RWPE1 (cell line): ENCODE results near the gene TSR3.

Experiments
- CTCF ChIA-PET: fragments of 350-600 bp; sonication (Branson Sonifier 250); formaldehyde crosslinking; extraction: SDS; loops from one replicate; lab custom pipeline; 2021; lab: Yijun Ruan, JAX
- POLR2A ChIA-PET: fragments of 400-600 bp; formaldehyde crosslinking; extraction: SDS; loops from one replicate; lab custom pipeline; 2020; ENCODE audit warnings: antibody characterized with exemption; ENCODE audit not compliant: low non-redundant PET; lab: Yijun Ruan, JAX
- DNase-seq: peaks from one replicate; pipeline ENCODE4 v3.0.0; 2012; ENCODE audit warnings: low spot score
- H3K27ac ChIP-seq: fragments of 450-650 bp; 2 replicates; pipeline ENCODE4 v1.5.1; 2017
- TF ChIP-seq, protein P1 (sequence below): fragments of 450-650 bp; conservative IDR thresholded peaks from 2 replicates; pipeline ENCODE4 v1.5.1; 2017; ENCODE audit warnings: low read depth, mild to moderate bottlenecking

The TSR3 gene

GRCh38 chr16:1312903-1313302 is 38.8 kb downstream of the TSR3 start:
- TF ChIP-seq, protein P1, sequence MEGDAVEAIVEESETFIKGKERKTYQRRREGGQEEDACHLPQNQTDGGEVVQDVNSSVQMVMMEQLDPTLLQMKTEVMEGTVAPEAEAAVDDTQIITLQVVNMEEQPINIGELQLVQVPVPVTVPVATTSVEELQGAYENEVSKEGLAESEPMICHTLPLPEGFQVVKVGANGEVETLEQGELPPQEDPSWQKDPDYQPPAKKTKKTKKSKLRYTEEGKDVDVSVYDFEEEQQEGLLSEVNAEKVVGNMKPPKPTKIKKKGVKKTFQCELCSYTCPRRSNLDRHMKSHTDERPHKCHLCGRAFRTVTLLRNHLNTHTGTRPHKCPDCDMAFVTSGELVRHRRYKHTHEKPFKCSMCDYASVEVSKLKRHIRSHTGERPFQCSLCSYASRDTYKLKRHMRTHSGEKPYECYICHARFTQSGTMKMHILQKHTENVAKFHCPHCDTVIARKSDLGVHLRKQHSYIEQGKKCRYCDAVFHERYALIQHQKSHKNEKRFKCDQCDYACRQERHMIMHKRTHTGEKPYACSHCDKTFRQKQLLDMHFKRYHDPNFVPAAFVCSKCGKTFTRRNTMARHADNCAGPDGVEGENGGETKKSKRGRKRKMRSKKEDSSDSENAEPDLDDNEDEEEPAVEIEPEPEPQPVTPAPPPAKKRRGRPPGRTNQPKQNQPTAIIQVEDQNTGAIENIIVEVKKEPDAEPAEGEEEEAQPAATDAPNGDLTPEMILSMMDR = no peak
- CTCF ChIA-PET = no interaction called here
- H3K27ac ChIP-seq = peak overlapping the region; percentile 96
- DNase-seq = no peak
- POLR2A ChIA-PET = no interaction called here

GRCh38 chr16:1312467-1312816 is 39.2 kb downstream of the TSR3 start:
- TF ChIP-seq, protein P1 = no peak
- no peak for DNase-seq
- ChIA-PET CTCF (no interaction called here), POLR2A (no interaction called here)
- peak overlapping the region; percentile 96 for H3K27ac ChIP-seq

GRCh38 chr16:1311738-1312466 is 39.8 kb downstream of the TSR3 start:
- ChIA-PET CTCF (interaction anchor here (0.6 kb wide), 1 partner anchor 517 kb away, joined by 6 read pairs; no protein-coding TSS in a partner anchor), POLR2A (no interaction called here)
- TF ChIP-seq, protein P1 = no peak
- no peak for DNase-seq
- peak overlapping the region; percentile 96 for H3K27ac ChIP-seq

- ChIA-PET CTCF (interaction anchor here (0.6 kb wide), 1 partner anchor 516 kb away, joined by 6 read pairs; no protein-coding TSS in a partner anchor), POLR2A (interaction anchor here (0.6 kb wide), 1 partner anchor 69 kb away, joined by 7 read pairs; no protein-coding TSS in a partner anchor)
- peak overlapping the region; percentile 96 for H3K27ac ChIP-seq
- no peak for DNase-seq
- TF ChIP-seq, protein P1 = no peak
These were observed 40.4 kb downstream of the TSR3 start for GRCh38 chr16:1311212-1311737.

- H3K27ac ChIP-seq = peak overlapping the region; percentile 96
- CTCF ChIA-PET = no interaction called here
- no peak for DNase-seq
- TF ChIP-seq, protein P1 = no peak
- POLR2A ChIA-PET = interaction anchor here (0.6 kb wide), 1 partner anchor 69 kb away, joined by 7 read pairs; no protein-coding TSS in a partner anchor
These were observed 40.9 kb downstream of the TSR3 start for GRCh38 chr16:1310832-1311200.

GRCh38 chr16:1309888-1310831 is 41.5 kb downstream of the TSR3 start:
- peak overlapping the region; percentile 96 for H3K27ac ChIP-seq
- DNase-seq = no peak
- ChIA-PET CTCF (no interaction called here), POLR2A (no interaction called here)
- TF ChIP-seq, protein P1 = no peak
